ENCODE results near the gene NRTN. TPM values are rescaled to one million over a fixed set of nuclear protein-coding genes. Genes with fewer than 3 reads are reported as not detected.

Gene NRTN
- total and polyA plus RNA-seq, 2 experiments from 2014 or later = 4.0 to 5.5 TPM

GRCh38 chr19:5785423-5785822, 19.4 kb upstream of the NRTN start:
- no peak for ATAC-seq
- Histone ChIP-seq H3K27me3 (ENCODE audit: insufficient read depth) (no peaks in the 10 kb centered on the region), H3K4me2 (no peak overlapping the region), H3F3A (replicated peaks; ENCODE audit: low read depth) (no peaks in the 10 kb centered on the region), H3K79me2 (replicated peaks; ENCODE audit: insufficient read depth) (no peaks in the 10 kb centered on the region), H3K36me3 (ENCODE audit: insufficient read depth) (peaks cover 5% of the 10 kb centered on the region; the same call in 1 of the 2 replicates), H3K9me2 (ENCODE audit: insufficient read depth) (no peaks in the 10 kb centered on the region), H3K4me1 (ENCODE audit: insufficient read depth) (no peaks in the 10 kb centered on the region), H4K20me1 (replicated peaks; ENCODE audit: insufficient read depth) (peaks cover 3% of the 10 kb centered on the region; the same call in 1 of the 2 replicates), H3K27ac (ENCODE audit: low read depth) (no peak overlapping the region), H3K4me3 (no peak overlapping the region), H2AFZ (no peak overlapping the region)
- TF ChIP-seq ZNF114 (CRISPR knock-in tag; IDR thresholded peaks at IDR 0.05) = no peak
- no peak for TF ChIP-seq JUNB (IDR thresholded peaks at IDR 0.05; ENCODE audit: unreplicated experiment)
- no peak for TF ChIP-seq CREB1 (CRISPR knock-in tag; IDR thresholded peaks at IDR 0.05; ENCODE audit: low read depth)
- no peak for TF ChIP-seq EZH2phosphoT487 (IDR thresholded peaks at IDR 0.05; ENCODE audit: unreplicated experiment)
- TF ChIP-seq EZH2 (IDR thresholded peaks at IDR 0.05; ENCODE audit: low read depth, unreplicated experiment) = no peak
- TF ChIP-seq STAT1 (IDR thresholded peaks at IDR 0.05; ENCODE audit: unreplicated experiment) = no peak
- TF ChIP-seq NANOG (IDR thresholded peaks at IDR 0.05; ENCODE audit: borderline replicate concordance) = no peak
- no peak for DNase-seq (ENCODE audit: low spot score)
- Mint-ChIP-seq H3K36me3 (ENCODE audit: low read depth) (peaks cover 40% of the 10 kb centered on the region), H3K4me3 (no peak overlapping the region), H3K27ac (no peak overlapping the region), H3K9me3 (no peaks in the 10 kb centered on the region; the same call in 1 of the 3 replicates), H3K4me1 (peaks cover 4% of the 10 kb centered on the region; the same call in 2 of the 3 replicates), H3K27me3 (ENCODE audit: insufficient read depth, low read depth, poor library complexity) (peaks cover 12% of the 10 kb centered on the region)

GRCh38 chr19:5786593-5787408, 18.1 kb upstream of the NRTN start:
- Mint-ChIP-seq H3K4me1 (peaks cover 5% of the 10 kb centered on the region; the same call in 2 of the 3 replicates), H3K27ac (no peak overlapping the region), H3K4me3 (no peak overlapping the region), H3K36me3 (ENCODE audit: low read depth) (peaks cover 41% of the 10 kb centered on the region), H3K9me3 (no peaks in the 10 kb centered on the region; the same call in 1 of the 3 replicates), H3K27me3 (ENCODE audit: insufficient read depth, low read depth, poor library complexity) (peaks cover 19% of the 10 kb centered on the region)
- no peak overlapping the region for H3K4me2 ChIP-seq
- ATAC-seq = no peak
- no peak overlapping the region for H2AFZ ChIP-seq
- peaks cover 5% of the 10 kb centered on the region; the same call in 1 of the 2 replicates for H3K36me3 ChIP-seq (ENCODE audit: insufficient read depth)
- no peaks in the 10 kb centered on the region for H3K27me3 ChIP-seq (ENCODE audit: insufficient read depth)
- H4K20me1 ChIP-seq (replicated peaks; ENCODE audit: insufficient read depth) = peaks cover 3% of the 10 kb centered on the region; the same call in 1 of the 2 replicates
- no peak for DNase-seq (ENCODE audit: low spot score)
- no peaks in the 10 kb centered on the region for H3K9me2 ChIP-seq (ENCODE audit: insufficient read depth)
- H3K4me1 ChIP-seq (ENCODE audit: insufficient read depth) = no peaks in the 10 kb centered on the region
- H3K4me3 ChIP-seq = no peak overlapping the region
- H3K79me2 ChIP-seq (replicated peaks; ENCODE audit: insufficient read depth) = no peaks in the 10 kb centered on the region
- H3F3A ChIP-seq (replicated peaks; ENCODE audit: low read depth) = no peaks in the 10 kb centered on the region
- no peak overlapping the region for H3K27ac ChIP-seq (ENCODE audit: low read depth)
- TF ChIP-seq EZH2phosphoT487 (IDR thresholded peaks at IDR 0.05; ENCODE audit: unreplicated experiment) = no peak
- no peak for TF ChIP-seq STAT1 (IDR thresholded peaks at IDR 0.05; ENCODE audit: unreplicated experiment)
- TF ChIP-seq CTCF (conservative IDR thresholded peaks at IDR 0.05; ENCODE audit: low read depth in 2 of 2) = no peak
- no peak for TF ChIP-seq ETS1 (IDR thresholded peaks at IDR 0.05)
- no peak for TF ChIP-seq REST (IDR thresholded peaks at IDR 0.05; ENCODE audit: unreplicated experiment)
- TF ChIP-seq POLR2AphosphoS5 (IDR thresholded peaks at IDR 0.05; ENCODE audit: low read depth) = no peak
- no peak for TF ChIP-seq ZNF331 (CRISPR knock-in tag; IDR thresholded peaks at IDR 0.05; ENCODE audit: low read depth)
- TF ChIP-seq EZH2 (IDR thresholded peaks at IDR 0.05; ENCODE audit: low read depth, unreplicated experiment) = no peak
- no peak for TF ChIP-seq JUNB (IDR thresholded peaks at IDR 0.05; ENCODE audit: unreplicated experiment)
- no peak for TF ChIP-seq CREB1 (CRISPR knock-in tag; IDR thresholded peaks at IDR 0.05; ENCODE audit: low read depth)
- no peak for TF ChIP-seq ZNF114 (CRISPR knock-in tag; IDR thresholded peaks at IDR 0.05)
